GM06990 (cell line): ENCODE data around the gene CRYL1.

Experiments
- DNase-seq: peaks from one replicate; pipeline ENCODE4 v3.0.0-alpha.2; 2011; ENCODE audit not compliant: insufficient read length; ENCODE audit errors: extremely low read depth
- H3K27me3 ChIP-seq: replicated peaks from 2 replicates; pipeline ENCODE4 v1.6.0; 2011; ENCODE audit warnings: low read length; ENCODE audit not compliant: control insufficient read depth, insufficient read depth
- H3K36me3 ChIP-seq: 2 replicates; pipeline ENCODE4 v1.5.1; 2011; ENCODE audit warnings: low read length; ENCODE audit not compliant: control insufficient read depth, insufficient read depth
- H3K4me3 ChIP-seq: replicated peaks from 2 replicates; pipeline ENCODE4 v1.5.1; 2011; ENCODE audit warnings: low read depth, mild to moderate bottlenecking, control low read depth, low read length
- CTCF ChIP-seq: IDR thresholded peaks from 2 replicates; pipeline ENCODE4 v1.5.1; 2011; ENCODE audit warnings: low read length, control low read depth, mild to moderate bottlenecking, inconsistent platforms; ENCODE audit not compliant: insufficient read depth, poor library complexity, severe bottlenecking

CRYL1 gene

GRCh38 chr13:20525601-20526544, at the start of gene CRYL1:
Gene CRYL1, minus strand, starts transcription at chr13:20525857. Its CDS starts 63 bp downstream, at chr13:20525794.
- Histone ChIP-seq H3K36me3 (no peaks in the 10 kb centered on the region), H3K4me3 (peak within 1 kb of the TSS; percentile 88), H3K27me3 (no peaks in the 10 kb centered on the region)
- DNase-seq = peak; percentile 82
- no peak for TF ChIP-seq CTCF

- no peak for TF ChIP-seq CTCF
- no peak overlapping the region for H3K4me3 ChIP-seq
- no peak for DNase-seq
Observed at GRCh38 chr13:20573636-20574035, 48.0 kb upstream of the CRYL1 start.

GRCh38 chr13:20573186-20573585, 47.5 kb upstream of the CRYL1 start:
- H3K4me3 ChIP-seq = no peak overlapping the region
- no peak for TF ChIP-seq CTCF
- no peak for DNase-seq
- no peaks in the 10 kb centered on the region for H3K36me3 ChIP-seq
- no peaks in the 10 kb centered on the region for H3K27me3 ChIP-seq

More at GRCh38 chr13:20573636-20574035, 48.0 kb upstream of the CRYL1 start:
- Histone ChIP-seq H3K36me3 (no peaks in the 10 kb centered on the region), H3K27me3 (no peaks in the 10 kb centered on the region)

- Histone ChIP-seq H3K4me3 (no peak overlapping the region), H3K27me3 (no peaks in the 10 kb centered on the region), H3K36me3 (no peaks in the 10 kb centered on the region)
- TF ChIP-seq CTCF = no peak
- no peak for DNase-seq
Observed at GRCh38 chr13:20571676-20572075, 46.0 kb upstream of the CRYL1 start.

GRCh38 chr13:20570517-20570916, 44.9 kb upstream of the CRYL1 start:
- DNase-seq = no peak
- H3K4me3 ChIP-seq = no peak overlapping the region
- H3K36me3 ChIP-seq = no peaks in the 10 kb centered on the region
- H3K27me3 ChIP-seq = no peaks in the 10 kb centered on the region
- no peak for TF ChIP-seq CTCF
